Measurements from ENCODE around the gene CTBP2. TPM values are rescaled to one million over a fixed set of nuclear protein-coding genes. Genes with fewer than 3 reads are reported as not detected.
A peak's percentile ranks its signal among the peaks of the same experiment; 100 is the strongest.

Gene CTBP2
- total and polyA plus RNA-seq, 4 donors, result 19.2 to 80.6 (median 63.2) TPM

DNA sequence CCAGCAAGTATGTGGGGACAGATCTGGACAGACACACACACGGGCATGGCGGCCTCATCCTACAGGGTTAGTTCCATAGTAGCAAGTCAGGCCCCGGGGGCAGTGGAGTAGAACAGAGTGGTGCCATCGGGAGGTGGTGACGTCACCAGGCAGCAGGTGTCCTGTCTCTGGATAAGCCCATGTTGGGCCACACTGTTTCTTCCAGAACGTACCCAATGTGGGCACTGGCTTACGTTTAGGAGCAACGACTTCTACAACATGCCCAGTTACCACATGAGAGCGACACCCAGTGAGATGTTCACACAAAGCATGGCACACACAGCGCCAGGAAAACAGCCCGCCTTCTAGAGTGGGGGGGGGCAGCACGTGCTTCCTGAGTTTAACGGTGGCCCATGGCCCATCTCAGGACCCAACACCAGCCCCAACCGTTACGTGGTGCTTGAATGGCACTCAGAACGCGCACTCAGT, 67.8 kb downstream of the CTBP2 start:
- DNase-seq (no peak), ATAC-seq (ENCODE audit: insufficient read depth, low FRiP score) (no peak)
- peaks cover 17 to 40% (median 32%) of the 10 kb centered on the region in 5 donors for H3K4me1 ChIP-seq (ENCODE audit: control insufficient read depth in 5 of 5, insufficient read depth in 5 of 5, low read length in 5 of 5)
- H3K27me3 ChIP-seq (ENCODE audit: control insufficient read depth in 3 of 3, insufficient read depth in 3 of 3, low read length in 2 of 3), result no peaks in the 10 kb centered on the region
- TF ChIP-seq, protein P1, sequence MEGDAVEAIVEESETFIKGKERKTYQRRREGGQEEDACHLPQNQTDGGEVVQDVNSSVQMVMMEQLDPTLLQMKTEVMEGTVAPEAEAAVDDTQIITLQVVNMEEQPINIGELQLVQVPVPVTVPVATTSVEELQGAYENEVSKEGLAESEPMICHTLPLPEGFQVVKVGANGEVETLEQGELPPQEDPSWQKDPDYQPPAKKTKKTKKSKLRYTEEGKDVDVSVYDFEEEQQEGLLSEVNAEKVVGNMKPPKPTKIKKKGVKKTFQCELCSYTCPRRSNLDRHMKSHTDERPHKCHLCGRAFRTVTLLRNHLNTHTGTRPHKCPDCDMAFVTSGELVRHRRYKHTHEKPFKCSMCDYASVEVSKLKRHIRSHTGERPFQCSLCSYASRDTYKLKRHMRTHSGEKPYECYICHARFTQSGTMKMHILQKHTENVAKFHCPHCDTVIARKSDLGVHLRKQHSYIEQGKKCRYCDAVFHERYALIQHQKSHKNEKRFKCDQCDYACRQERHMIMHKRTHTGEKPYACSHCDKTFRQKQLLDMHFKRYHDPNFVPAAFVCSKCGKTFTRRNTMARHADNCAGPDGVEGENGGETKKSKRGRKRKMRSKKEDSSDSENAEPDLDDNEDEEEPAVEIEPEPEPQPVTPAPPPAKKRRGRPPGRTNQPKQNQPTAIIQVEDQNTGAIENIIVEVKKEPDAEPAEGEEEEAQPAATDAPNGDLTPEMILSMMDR (IDR thresholded peaks at IDR 0.05; ENCODE audit: control extremely low read depth, extremely low read depth), result no peak
- H3K36me3 ChIP-seq (ENCODE audit: control insufficient read depth in 4 of 4, insufficient read depth in 4 of 4, low read length in 4 of 4), result peaks cover 0 to 11% (median 10%) of the 10 kb centered on the region in 4 donors
- no peak overlapping the region for H3K9ac ChIP-seq (ENCODE audit: insufficient read depth in 1 of 2, low read length in 2 of 2)
- no peak overlapping the region for H3K4me3 ChIP-seq
- no peaks in the 10 kb centered on the region for H3K9me3 ChIP-seq (ENCODE audit: control insufficient read depth in 4 of 4, insufficient read depth in 3 of 4, low read length in 3 of 4)
- peak overlapping the region in 1 of 2 donors; percentile 83 for H3K27ac ChIP-seq (ENCODE audit: low read depth in 1 of 2, low read length in 1 of 2)
- WGBS, 2 donors, result 83 to 89% methylated on average over 17 of the region's 17 CpGs

DNA sequence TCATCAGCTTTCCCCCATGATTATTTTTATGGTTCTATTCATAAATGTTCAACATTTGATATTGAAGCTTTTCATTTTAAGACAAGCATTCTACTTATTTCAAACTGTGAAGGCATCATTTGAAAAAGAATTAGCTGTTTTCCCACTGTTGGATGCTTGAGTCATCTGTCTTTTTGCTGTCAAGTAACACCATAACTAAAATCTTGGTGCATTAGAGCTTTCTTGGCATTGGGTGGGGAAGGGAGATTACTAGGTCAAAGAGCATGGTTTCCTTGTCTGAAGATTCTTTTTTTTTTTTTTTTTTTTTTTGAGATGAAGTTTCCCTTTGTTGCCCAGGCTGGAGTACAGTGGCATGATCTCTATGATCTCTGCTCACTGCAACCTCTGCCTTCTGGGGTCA, 68.5 kb downstream of the CTBP2 start:
- TF ChIP-seq, protein P1 (IDR thresholded peaks at IDR 0.05; ENCODE audit: control extremely low read depth, extremely low read depth), result no peak
- DNase-seq (no peak), ATAC-seq (ENCODE audit: insufficient read depth, low FRiP score) (no peak)
- H3K36me3 ChIP-seq (ENCODE audit: control insufficient read depth in 4 of 4, insufficient read depth in 4 of 4, low read length in 4 of 4), result peaks cover 0 to 16% (median 13%) of the 10 kb centered on the region in 4 donors
- H3K27ac ChIP-seq (ENCODE audit: low read depth in 1 of 2, low read length in 1 of 2), result no peak overlapping the region
- no peak overlapping the region for H3K9ac ChIP-seq (ENCODE audit: insufficient read depth in 1 of 2, low read length in 2 of 2)
- no peak overlapping the region for H3K4me3 ChIP-seq
- H3K4me1 ChIP-seq (ENCODE audit: control insufficient read depth in 5 of 5, insufficient read depth in 5 of 5, low read length in 5 of 5), result peaks cover 17 to 37% (median 32%) of the 10 kb centered on the region in 5 donors
- H3K9me3 ChIP-seq (ENCODE audit: control insufficient read depth in 4 of 4, insufficient read depth in 3 of 4, low read length in 3 of 4), result no peaks in the 10 kb centered on the region
- H3K27me3 ChIP-seq (ENCODE audit: control insufficient read depth in 3 of 3, insufficient read depth in 3 of 3, low read length in 2 of 3), result no peaks in the 10 kb centered on the region

DNA sequence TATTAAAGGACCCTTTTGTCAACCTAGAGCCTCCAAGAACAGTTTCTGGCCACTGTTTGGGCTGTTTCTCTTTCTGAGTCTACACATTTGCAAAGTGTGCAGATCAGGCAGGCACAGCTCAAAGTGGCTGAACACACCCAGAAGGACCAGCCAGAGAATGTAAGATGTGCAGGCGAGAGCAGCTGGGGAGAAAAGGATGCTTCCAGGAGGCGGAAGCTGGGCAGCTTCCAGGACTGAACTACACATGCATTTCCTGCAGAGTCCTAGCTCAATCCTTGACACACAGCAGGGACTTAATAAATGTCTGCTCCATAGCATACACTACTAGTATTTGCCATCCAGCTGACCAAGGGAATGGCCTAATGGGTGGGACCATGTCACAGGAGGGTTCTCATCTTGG, 70.9 kb downstream of the CTBP2 start:
- H3K27me3 ChIP-seq (ENCODE audit: control insufficient read depth in 3 of 3, insufficient read depth in 3 of 3, low read length in 2 of 3), result no peaks in the 10 kb centered on the region
- TF ChIP-seq, protein P1 (IDR thresholded peaks at IDR 0.05; ENCODE audit: control extremely low read depth, extremely low read depth), result no peak
- WGBS, 2 donors, result 68 to 75% methylated on average over 2 of the region's 2 CpGs
- H3K36me3 ChIP-seq (ENCODE audit: control insufficient read depth in 4 of 4, insufficient read depth in 4 of 4, low read length in 4 of 4), result peaks cover 0 to 18% (median 13%) of the 10 kb centered on the region in 4 donors
- H3K4me3 ChIP-seq, result no peak overlapping the region
- H3K9me3 ChIP-seq (ENCODE audit: control insufficient read depth in 4 of 4, insufficient read depth in 3 of 4, low read length in 3 of 4), result no peaks in the 10 kb centered on the region
- no peak overlapping the region for H3K27ac ChIP-seq (ENCODE audit: low read depth in 1 of 2, low read length in 1 of 2)
- H3K9ac ChIP-seq (ENCODE audit: insufficient read depth in 1 of 2, low read length in 2 of 2), result no peak overlapping the region
- DNase-seq, result no peak
- H3K4me1 ChIP-seq (ENCODE audit: control insufficient read depth in 5 of 5, insufficient read depth in 5 of 5, low read length in 5 of 5), result peaks cover 13 to 31% (median 24%) of the 10 kb centered on the region in 5 donors
- ATAC-seq (ENCODE audit: insufficient read depth, low FRiP score), result no peak

DNA sequence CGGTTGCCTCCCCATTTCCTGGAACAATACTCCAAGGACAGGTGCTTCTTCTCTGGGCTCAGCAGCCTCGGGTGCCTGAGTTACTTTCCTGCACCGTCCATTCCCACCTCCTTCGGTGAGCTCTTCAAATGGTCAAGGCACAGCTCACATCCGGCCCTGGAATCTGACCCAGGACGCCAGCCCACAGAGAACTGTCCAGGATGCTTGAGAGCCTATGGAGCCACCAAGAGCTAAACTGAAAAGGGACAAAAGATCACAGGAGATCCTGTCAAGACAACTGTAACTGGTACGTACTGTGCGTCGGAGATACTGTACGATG, 72.5 kb downstream of the CTBP2 start:
- DNase-seq, result no peak
- H3K27ac ChIP-seq (ENCODE audit: low read depth in 1 of 2, low read length in 1 of 2), result no peak overlapping the region

More for the DNA sequence above, 72.5 kb downstream of the CTBP2 start:
- Histone ChIP-seq H3K4me1 (ENCODE audit: control insufficient read depth in 5 of 5, insufficient read depth in 5 of 5, low read length in 5 of 5) (peaks cover 4 to 33% (median 16%) of the 10 kb centered on the region in 5 donors), H3K4me3 (no peak overlapping the region), H3K9ac (ENCODE audit: insufficient read depth in 1 of 2, low read length in 2 of 2) (no peak overlapping the region), H3K36me3 (ENCODE audit: control insufficient read depth in 4 of 4, insufficient read depth in 4 of 4, low read length in 4 of 4) (peaks cover 0 to 18% (median 10%) of the 10 kb centered on the region in 4 donors), H3K9me3 (ENCODE audit: control insufficient read depth in 4 of 4, insufficient read depth in 3 of 4, low read length in 3 of 4) (no peaks in the 10 kb centered on the region), H3K27me3 (ENCODE audit: control insufficient read depth in 3 of 3, insufficient read depth in 3 of 3, low read length in 2 of 3) (no peaks in the 10 kb centered on the region)
- TF ChIP-seq, protein P1 (IDR thresholded peaks at IDR 0.05; ENCODE audit: control extremely low read depth, extremely low read depth), result no peak
- WGBS, 2 donors, result 83 to 90% methylated on average over 10 of the region's 10 CpGs
- ATAC-seq (ENCODE audit: insufficient read depth, low FRiP score), result no peak
